B cell (primary cell): ENCODE data around the gene TSSC4.

Experiments
- CTCF ChIP-seq: fragments of 200-600 bp; IDR thresholded peaks from one replicate; pipeline ENCODE4 v1.8.0; 2022; ENCODE audit warnings: antibody characterized with exemption, mild to moderate bottlenecking
- EZH2 ChIP-seq: IDR thresholded peaks from 2 replicates; pipeline ENCODE4 v1.6.1; 2012; ENCODE audit warnings: borderline replicate concordance, low read depth, mild to moderate bottlenecking, moderate library complexity, low read length; ENCODE audit not compliant: insufficient read depth, poor library complexity, severe bottlenecking

DNA sequence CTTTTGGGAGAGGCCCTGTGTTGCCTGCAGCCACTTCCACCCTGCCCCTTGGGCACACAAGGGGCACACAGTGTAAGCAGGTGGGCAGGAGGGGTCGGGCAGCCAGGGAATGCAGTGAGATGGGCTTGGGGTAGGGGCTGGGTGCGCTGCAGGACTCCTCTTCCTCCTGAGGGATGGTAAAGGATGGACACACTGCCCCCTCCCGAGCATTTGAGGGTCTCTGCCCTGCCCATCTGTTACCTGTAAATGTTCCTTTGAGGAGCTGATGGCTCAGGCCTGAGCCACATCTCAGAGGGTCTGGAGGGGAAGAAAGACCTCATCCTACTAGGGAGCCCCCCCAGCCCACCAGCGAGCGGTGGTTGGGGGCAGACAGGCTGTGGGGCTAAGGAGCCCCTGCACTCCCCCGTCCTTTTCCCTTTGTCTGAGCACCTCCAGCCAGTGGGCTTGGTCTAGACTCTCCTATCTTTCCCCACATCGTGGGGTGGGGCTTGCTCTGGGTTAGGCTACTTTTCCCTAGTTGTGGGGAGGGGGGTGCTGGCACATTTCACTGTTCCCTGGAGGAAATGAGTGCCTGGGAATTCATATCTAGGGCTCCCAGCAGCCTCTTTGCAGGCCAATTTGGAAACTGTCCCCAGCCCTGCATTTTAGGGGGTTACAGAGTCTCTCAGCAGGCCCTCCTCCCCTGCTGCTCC lies 1.7 kb upstream of the TSSC4 start:
- TF ChIP-seq CTCF (no peak), EZH2 (no peak)
